NOMO-1 treated with dmso at 0.1 percent for 144 hours (cell line): Measurements from ENCODE around the gene JAG1.
A peak's percentile ranks its signal among the peaks of the same experiment; 100 is the strongest.

Experiments used
- DNase-seq: peaks from one replicate; lab custom pipeline; 2025; ENCODE audit not compliant: unreplicated experiment; lab: John Stamatoyannopoulos, UW

The JAG1 gene

DNA sequence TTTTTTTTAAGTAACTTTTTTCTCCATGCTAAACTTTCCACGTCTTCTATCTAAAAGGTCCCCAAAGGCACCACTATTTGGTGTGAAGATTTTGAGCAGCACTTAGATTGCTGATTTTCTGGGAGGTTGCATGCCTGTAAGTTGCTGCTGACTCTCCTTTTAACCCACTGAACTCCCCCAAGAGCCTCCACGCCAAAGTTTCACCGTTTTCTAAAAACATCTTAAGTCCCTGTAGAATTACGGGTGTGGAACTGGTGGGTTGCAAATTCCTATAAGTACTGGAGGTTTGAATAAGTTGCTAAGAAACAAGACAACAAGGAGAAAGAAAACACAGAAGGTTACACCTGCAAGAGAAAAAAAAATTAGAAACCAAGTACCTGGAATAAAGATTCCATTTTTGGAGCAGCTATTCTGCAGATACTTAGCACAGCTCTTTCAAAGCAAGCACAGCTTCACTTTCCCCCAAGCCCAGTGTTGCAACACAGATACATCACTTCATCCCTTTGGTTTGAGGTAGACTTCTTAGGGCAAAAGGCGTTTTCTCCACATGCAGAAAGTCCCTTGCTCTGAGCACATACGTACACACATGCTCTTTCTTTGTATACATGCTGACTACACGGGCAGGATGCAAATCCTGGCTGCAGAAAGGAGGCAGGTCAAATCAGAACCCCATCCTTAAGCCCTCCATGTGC is 5.0 kb downstream of the JAG1 start:
- DNase-seq = no peak

DNA sequence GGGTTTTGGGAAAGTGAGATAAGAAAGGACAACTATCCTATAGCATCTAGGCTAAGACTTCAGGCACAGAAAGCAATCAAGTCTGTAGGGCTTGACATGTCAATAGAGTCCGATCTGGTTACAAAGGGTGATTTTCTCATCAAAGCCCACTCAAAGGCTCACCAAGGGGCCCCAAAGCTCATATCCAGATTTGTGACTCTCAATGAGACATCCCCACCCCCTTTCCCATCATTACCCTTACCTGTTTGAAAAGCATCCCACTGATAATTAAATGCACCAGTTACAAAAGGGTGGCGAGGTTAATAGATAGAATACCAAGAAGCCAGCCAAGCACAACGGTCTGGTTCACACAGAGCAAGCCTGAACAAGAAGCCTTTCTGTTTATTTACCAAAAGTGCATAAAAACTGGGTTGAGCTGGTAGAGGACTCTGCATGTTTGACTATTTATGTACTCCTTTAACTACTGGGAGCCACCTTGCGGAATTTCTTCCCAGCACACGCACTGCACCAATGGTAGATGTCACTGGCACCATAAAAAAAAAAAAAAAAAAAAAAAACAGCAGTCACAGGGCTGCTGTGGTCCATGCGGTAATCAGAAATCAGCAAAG is 6.1 kb downstream of the JAG1 start:
- DNase-seq = no peak

DNA sequence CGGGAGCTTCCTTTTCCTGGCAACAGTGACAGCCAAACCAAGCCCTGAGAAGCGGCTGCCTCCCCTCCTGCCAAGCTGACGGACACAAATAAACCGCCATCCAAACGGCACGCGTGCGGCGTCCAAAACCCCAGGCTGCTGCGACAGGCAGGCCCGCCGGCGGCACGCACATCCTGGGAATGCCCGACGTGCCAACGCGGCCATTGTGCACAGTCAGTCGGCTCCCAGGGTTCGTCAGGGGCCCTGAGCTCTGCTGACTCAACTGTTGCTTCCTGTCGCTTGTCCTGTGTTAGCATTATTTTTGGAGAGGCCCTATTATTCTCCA is 6.8 kb downstream of the JAG1 start:
- DNase-seq = no peak

DNA sequence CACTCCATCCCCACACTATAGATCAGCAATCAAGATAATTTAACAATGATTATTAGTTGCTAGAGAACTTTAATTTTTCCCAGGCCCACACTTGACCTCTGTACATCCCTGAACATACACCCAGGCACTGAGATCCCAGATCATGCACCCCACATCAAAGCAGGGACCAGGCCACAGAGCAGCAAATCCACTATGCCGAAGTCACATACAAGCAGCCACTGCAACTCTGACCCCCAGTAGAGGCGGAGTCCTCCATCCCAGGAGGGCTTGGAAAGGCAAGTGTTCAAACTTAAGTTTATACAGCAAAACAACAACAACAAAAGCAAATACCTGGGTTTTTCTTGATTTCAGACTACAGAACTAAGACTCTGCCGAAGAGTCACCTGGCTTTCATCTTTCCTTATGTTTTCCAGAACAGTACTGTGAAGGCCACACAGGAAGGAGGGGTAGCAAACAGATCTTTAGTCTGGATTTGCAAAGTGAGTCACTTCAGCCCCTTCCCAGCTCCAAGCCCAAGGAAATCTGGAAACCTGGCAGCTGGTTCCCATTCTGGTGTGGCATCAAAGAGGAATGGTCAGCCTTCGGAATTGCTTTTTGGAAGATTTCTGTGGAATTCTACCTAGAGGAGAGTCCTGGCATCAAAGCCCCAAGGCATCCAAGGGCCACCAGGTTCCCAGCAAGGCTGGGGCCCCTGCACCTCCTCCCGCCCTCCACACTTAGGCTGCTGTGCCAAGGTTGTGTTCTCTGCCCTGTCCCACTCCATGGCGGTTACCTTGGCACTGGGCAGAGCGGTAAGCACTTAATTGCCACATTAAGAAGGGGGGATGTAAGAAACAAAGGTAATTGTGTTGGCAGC is 7.3 kb downstream of the JAG1 start:
- no peak for DNase-seq

DNA sequence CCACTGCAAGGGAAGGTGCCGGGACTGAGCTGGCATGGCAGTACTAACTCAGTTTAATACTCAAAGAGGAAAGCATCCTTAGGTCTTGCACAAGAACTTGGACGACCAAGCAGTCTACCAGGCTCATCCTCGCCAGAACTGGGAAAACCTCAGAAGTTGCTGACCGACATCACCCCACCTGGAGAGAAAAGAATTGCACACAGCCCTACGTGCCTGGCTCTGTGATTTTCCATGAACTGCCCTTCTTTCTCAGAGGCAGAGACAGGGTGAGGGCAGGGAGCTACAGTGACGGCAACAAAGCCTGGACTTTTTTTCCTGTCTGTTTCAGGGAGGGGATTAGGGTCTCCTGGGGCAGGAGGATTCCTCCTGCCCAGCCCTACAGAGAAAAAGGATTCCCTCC is 8.0 kb downstream of the JAG1 start:
- no peak for DNase-seq

DNA sequence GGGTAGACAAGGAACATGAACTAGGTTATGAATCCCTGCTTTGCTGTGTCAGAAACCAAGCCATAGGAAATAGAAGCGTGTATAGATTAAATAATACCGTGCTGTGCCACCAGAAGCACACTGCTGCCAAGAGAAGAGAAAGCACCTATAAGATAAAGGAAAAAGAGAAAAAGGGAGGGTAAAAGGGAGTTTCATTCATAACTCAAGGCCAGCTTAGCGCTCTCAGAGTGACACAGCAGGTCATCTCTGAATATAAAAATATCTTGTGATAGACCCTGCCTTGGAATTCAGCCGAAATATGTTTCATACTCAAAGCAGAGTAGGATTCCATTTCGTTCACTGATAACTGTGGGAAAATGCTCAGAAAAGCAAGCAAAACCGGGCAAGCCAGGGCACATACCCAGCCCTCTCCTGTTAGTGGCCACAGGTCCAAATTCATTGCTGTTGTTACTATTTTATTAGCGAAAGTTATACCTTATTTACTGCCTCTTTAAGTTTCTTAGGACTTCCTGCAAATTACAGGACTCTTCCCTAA is 8.7 kb downstream of the JAG1 start:
- no peak for DNase-seq

DNA sequence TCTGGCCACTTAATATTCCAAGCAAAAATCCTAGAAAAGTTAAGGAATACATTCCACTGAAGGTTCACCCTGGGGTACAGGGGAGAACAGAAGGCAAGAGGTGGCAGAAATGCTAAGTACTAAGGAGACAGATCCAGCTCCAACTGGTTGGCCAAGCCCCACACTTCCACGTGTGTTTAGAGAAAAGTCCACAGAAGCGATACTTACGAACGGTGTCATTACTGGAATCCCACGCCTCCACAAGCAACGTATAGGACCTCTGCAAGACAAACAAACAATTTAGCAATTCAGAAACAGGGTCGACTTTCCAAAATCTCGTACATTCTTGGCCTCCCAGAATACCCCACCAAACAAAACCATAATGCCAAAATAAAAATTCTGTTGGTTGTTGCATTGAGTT is 10.0 kb downstream of the JAG1 start:
- DNase-seq = no peak

DNA sequence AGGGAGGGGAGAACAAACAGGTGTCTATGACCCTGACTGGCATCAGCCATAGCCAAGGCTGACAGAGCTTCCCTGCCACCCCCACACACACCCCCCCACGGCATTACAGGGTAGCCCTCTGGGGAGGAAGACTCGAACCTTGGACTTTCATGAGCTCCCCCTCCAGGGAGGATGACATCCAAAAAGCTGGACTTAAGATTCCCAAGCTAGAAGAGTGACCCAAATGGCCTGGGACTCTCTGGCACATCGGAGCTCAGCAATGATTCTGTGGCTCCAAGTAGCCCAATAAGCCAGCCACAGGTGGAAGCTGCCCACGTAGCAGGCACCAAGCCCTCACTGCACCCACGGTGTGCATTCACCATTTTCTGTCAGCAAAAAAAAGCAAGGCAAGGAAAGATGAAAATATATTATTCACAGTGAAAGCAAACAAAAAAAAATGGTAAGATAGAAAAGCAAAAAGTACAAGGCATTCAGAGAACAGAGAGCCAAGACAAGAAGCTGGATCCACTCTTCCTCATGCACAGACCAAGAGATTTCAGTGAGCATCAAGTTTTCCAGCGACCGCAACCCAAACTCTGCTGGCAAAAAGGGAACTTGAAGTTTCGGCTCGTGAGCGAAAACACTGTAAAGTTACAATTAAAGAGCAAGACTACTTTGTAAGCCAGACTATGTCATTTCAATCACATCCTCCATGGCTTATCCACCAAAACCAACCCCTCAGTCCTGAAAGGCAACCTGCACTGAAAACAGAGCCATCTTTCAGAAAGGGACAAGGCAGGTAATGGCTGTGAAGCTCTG is 10.9 kb downstream of the JAG1 start:
- peak; percentile 63 for DNase-seq

DNA sequence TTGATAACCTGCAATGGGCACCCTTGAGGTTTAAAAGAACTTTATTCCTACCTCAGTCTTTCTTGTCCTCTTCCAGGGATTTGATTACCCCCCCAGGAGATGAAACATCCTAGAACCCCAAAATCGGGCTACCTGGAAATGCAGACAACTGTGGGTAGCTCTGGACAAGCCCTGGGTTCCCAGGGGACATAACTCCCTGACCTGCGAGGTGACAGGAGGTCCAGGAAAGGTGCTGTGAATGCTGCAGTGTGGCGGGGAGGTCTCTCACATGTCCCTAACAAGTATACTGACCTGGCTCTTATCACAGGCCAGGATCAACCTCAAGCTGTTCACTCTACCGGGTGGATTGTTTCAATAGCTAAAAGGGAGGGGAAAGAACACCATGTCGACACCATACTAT is 11.6 kb downstream of the JAG1 start:
- DNase-seq = no peak

DNA sequence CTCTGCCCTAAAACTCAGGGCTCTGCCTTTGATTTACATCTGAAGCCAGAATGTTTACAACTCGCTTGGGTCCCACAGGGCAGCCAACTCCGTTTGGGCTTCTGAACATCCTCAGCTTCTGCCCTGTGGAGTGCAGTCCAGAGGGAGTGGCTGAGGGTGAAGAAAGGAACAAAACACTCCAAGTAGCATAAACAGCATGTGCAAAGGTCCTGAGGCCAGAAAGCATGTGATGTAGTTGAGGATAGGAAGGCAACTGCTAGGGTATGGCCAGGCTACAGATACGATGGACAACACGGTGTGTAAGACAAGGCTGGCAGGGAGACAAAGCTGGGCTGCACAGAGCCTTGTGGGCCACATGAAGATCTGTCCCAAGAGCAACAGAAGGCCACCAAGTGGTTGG is 12.5 kb downstream of the JAG1 start:
- DNase-seq = no peak

DNA sequence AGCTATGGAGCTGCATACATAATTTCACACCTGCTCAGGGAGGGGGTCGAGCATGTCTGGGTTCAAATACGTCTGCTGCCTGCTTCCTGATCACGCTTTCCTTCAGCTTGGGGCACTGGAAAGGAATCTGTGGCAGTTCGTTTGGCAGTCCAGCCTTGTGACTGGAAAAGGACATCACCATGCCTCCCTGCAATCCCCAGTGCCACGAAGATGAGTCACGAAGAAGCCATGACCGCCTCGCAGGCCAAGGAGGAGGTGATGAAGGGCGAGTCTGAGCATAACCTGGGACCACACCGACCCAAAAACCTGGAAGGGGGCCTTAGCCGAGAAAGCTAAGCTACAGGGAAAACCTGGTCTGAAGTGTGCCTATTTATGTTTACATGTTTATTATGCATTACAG is 13.1 kb downstream of the JAG1 start:
- no peak for DNase-seq

DNA sequence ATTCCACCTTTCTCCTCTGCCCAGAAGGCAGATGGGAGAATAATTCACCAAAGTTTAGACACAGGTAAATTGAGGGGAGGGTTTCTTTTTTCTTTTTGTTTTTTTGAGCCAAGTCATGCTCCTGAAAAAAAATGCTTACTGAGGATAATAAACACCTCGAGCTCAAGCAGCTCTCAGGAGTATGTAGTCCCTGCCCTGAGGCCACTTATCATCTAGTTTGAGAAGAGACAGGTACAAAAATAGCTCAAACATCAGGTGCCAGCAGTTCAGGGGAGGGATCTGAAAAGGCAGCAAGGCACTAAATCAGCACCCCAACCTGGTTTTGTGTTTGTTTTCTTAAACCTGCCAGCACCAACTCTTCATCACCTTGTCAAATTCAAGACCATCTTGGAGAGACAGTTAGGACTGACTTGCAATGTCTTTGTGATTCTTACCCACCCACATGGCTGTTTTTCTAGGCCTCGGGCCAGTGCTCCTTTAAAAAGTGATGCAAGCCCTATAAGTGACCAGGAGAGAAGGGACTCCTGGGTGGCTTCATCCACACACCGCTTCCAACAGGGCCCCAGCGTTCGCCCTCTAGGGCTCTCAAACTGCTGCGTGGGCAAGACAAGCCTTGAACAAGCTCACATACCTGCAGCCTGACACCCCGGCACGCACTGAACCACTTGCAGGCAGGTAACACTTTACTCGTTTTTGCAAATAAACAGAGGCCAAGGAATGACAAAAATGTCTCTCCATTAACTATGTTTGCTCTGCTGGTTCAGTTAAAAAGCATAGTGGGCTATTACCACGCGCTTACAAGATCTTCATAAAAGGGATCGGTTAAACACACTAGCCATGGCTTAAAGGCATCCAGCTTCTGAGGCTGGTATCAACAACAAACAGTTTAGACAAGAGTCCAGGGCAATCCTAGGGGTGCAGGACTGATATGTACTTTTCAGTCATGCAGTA is 13.9 kb downstream of the JAG1 start:
- no peak for DNase-seq

DNA sequence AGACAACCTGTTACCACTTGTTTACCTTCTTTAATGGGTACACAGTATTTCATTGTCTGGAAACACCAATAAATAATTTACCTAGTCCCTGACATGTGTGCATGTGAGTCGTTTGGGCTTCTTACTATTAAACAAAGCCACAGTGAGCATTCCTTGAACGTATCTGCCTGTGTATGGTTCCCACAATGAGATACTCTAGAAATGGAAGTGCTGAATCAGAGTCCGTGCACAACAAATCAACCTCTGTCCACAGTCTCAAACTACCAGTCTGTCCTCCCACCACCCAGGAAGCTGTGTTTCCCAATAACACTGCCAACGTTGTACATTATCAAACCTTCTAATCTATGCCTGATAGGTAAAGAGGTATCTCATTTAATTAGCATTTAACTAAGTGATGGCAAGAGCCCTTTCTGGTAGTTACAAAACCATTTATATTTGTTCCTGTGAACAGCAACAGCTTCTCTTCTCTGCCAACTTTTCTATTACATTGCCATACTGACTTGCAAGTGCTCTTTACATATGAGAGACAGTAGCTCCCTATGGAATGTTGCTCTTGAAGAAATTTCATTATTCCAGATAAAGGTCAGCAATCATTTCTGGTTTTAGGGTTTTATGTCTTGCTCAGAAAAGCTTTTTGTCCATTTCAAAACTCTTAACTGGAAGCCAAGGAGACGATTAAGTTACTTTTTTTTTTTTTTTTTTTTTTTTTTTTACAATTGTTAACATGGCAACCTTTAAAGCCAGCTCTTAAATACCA is 14.7 kb downstream of the JAG1 start:
- DNase-seq = no peak

DNA sequence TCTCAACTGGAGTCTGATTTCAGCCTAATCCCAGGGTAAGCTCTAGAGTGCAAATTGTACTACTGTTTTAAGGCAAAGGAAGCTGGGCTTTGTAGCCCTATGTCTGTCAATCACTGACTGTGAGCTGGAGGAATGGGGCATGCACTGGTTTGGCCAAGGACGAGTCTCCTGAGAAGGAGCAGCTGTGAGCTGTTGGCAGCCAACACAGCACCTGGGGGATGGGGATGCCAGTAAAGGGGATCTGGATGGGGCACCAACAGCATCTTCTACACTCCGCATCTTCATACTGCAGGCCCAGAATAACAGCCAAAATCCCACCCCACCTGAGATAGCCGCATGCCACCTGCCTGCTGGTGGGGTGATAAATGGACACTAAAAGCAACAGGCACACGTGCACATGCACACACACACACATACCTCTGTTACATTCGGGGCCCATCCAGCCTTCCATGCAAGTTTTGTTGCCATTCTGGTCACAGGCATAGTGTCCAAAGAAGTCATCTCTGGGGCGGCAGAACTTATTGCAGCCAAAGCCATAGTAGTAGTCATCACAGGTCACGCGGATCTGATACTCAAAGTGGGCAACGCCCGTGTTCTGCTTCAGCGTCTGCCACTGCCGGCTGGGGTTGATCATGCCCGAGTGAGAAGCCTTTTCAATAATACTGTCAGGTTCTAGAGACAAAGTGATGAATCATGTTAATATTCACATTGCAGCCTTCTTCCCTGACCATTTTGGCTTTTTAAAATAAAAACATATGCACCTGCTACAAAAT is 15.6 kb downstream of the JAG1 start:
- DNase-seq = no peak

DNA sequence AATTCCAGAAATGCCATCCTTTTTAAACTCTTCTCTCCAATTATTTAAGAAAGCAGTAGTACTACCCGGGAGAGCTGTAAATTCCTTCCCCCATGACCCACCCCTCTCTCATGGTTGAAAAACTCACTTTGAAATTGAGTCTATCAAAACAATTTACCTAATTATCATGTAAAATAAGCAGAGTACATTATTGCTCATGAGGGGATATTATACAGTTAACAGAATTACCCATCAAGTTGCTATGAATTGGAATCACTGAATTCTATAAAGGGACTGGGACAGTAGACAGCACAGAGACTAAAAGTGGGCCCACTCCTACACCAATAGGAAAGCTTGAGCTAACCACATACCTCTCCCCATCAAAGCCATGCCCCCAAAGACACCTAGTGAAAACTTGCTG is 16.3 kb downstream of the JAG1 start:
- DNase-seq = no peak

DNA sequence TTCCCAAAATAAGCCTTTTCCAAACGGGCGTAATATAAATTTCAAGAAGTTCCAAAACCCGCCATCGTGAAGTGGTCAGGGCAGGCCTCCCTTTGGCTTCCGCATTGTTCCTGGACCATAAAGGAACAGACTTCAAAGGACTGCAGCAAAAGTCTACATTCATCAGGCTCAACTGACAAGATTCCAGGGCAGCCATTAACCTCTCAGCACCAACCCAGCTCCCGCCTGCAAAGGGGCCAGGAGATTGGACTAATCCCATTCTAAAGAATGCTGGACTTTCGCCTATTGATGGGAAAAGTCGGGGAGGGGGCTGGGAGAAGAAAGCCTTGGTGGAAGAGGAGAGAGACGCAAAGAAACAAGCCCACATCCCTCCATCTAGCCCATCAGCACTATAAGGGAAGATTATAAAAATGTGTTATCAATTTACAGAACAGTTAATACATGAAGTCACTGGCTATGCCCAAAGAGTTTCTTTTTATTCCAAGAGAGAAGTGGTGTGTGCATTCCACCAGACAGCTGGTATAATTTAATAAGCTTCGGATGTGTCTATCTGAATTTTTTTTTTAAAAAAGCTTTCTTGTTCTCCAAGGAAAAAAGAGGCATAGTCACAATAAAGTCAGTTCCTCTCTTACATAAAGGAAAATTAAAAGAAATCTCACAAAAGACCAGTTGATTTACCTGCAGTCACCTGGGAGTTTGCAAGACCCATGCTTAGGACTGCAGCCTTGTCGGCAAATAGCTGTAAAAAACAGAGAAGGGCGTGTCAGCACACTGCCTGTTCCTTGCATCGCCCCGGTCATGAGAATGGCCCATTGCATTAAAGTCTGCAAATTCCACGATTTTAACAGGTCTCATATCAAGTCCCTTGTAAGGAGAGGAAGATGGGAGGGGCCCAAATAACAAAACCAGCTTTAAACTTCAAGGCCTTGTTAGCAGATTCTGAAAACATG is 17.8 kb downstream of the JAG1 start:
- no peak for DNase-seq

DNA sequence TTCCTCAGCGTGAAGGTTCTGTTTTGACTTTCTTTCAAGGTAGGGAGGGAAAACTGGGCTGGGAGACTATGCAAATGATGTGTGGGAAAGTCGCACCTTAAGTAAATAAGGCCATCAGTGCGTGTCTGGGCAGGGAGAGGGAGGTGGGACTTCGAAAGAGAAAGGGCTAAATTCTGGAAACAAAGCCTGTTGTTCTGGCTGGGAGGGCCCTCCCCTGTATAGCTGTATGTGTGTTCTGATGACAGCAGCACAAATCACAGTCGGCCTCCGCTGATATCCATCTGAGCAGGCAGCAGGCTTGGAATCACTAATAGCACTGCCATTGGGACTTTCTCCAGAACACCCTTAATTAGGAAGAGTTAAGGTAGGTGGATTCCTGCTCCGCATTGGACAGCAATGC is 19.2 kb downstream of the JAG1 start:
- no peak for DNase-seq

DNA sequence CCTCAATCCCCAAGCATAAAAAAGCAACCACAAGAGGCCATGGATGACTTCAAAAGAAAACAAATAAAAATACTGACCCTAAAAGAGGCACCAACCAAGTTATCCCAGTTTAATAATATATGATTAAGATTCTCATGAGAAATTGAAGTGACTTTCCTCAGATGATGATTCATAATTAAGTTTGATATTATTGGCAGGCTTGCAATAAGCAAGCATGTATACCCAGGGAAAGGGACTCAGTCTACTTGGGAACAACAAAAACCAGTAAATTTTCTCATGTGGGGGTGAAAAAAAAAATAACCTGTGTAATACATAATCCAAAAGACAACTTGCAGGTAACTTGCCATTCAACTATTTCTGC is 19.6 kb downstream of the JAG1 start:
- no peak for DNase-seq
